M059J (cell line): ENCODE measurements around the gene WNT9B. TPM values are rescaled to one million over a fixed set of nuclear protein-coding genes. Genes with fewer than 3 reads are reported as not detected.

Source experiments
- DNase-seq: peaks from one replicate; pipeline ENCODE4 v3.0.0-alpha.2; 2012; ENCODE audit warnings: low read depth
- total RNA-seq: library from RNA; depleted of rRNA; stranded (reverse); fragments of >200 nt; shearing (Covaris generic); gene quantifications from 2 replicates; pipeline ENCODE4 v1.2.3, GENCODE V29; 2014

Gene WNT9B
- total RNA-seq, 1 experiment from 2014 or later = not detected

DNA sequence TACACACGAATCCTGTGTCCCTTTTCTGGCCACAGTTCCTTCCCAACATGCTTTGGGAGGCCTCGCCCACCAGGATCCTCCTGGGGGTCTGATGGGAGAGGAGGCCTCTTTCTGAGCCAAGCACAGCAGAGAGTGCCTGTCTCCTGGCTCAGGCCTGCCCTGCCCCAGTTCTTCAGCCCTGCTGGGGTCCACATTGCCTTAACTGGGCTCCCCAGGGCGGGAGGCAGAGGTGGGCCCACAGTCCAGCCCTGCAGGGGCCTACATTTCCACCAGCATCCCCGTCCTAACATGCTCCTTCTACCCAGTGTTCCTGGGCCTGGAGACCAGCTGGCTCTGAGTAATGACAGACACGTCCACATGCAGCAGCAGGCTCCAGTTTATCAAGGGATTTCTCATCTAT lies 29.6 kb downstream of the WNT9B start:
- no peak for DNase-seq

DNA sequence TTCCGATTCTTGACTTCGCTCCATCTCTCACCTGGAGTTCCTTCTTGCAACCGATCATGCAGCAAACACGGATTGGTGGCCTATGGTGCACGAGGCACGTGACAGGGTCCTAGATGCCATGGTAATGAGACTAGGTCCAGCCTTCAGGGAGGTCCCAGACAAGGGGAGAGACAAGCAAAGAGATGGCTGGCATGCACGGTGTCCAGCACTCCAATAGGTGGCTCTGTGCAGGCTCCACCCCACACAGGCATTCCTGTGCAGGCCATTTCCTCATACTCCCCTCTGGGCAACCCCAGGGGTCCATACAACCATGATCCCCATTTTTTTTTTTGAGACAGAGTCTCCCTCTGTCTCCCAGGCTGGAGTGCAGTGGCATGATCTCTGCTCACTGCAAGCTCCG lies 31.3 kb downstream of the WNT9B start:
- DNase-seq = no peak

DNA sequence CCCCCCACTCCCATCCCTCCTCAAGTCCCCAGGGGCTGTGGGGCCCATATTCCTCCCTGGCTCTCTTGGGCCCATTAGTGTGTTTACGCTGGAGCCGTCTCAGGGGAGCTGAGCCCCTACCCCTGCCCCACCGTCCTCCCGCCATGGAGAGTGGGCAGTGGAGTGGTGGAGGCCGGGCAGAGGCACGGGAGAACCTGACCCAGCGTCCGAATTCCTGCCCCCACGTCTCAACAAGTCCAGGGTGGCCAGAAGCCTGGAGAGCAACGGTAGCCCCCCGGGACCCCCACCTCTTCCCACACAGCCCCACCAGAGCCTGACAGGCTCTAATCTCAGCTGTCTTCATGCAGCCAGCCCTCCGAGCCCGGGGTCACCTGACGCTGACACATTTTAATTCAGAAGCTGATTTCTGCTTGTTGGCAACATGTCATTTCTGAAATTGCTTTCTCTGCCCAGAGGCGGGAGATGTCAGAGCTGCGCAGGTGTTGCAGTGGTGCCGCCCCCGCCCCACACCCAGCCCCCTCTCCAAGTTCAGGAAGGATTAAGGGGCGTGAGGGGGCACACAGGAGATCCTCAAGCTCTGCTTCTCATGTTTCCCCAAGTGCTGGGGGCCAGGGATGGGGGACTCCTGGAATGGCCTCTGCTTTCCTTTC lies 32.6 kb downstream of the WNT9B start:
- no peak for DNase-seq

DNA sequence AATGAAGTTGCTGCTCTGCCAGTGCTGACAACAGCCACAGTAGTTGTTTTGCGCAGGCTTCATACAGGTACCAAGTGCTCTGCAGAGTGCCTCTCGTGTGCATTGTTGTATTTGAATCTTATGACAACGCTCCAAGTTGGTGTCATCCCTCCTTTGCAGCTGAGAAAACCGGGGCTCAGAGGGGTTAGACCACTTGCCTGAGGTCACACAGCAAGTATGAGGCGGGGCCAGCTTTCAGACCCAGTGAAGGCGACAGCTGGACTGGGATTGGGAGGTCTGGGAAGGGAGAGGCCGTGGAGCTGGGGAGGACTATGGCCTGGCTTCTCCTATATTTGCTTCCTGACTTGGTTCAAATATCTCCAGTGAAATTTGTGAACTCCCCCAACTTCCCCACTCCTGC lies 33.2 kb downstream of the WNT9B start:
- DNase-seq = no peak

DNA sequence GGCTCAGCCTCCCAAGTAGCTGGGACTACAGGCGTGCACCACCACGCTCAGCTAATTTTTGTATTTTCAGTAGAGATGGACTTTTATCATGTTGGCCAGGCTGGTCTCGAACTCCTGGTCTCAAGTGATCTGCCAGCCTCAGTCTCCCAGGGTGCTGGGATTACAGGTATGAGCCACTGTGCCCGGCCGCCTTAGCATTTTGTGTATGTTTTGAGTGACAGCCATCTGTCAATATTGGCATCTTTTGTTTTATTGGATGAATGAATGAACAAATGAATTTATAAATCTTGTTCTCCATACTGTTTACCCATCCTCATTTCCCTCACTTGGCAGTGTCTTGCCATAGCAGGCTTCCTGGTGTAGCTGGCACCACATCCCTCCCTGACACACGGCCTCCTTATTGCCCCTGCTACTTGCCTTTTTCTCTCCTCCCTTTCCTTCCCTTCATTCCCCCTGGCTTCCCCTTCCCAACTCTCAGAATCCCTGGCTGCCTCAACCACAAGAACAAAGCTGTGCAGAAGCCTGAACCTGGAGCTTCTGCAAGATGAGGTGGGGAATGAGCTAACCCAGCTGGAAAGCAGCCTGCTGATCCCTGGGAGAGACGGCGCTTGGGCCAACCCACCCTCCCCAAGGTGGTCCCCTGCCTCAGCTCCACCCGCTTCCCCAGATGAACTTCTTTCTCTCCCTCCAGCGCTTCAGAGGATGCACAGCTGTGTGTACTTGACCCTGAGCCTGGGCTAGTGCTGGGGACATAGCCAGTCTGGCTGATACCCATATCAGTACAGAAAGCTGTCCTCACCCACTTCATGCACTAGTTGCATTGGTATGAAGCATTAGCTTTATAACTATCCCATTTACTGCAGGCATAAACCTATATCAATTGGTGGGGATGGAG lies 34.3 kb downstream of the WNT9B start:
- DNase-seq = no peak

DNA sequence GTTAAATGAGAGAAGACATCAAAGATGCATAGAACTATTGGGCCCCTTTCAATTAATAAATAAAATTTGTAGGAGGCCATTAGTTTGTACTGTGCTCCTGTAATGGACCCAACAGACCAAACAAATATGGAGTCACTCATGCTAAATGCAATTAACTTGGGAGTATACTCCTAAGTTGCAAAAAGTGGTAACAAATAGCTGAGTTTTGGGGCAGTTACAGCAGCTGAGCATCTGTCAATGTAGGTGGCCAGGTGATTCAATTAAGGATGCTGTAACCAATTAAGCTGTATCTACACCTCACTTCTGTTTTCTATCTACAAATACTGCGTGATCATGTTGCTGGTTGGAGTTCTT lies 34.9 kb downstream of the WNT9B start:
- no peak for DNase-seq

DNA sequence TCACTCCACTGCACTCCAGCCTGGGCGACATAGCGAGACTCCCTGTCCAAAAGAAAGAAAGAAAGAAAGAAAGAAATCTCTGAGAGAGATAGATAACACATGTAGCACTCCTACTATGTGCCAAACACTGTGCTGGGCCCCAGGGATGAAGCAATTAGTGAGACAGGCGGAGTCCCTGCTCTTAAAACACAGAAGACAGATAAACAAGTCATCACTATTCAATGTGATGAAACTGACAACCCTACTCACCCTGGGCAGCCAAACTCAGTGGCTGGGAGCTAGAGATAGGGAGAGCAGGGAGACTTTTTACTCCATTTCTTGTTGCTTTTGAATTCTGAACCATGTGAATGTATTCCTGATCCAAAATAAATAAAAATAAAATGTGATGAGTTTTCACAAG lies 36.3 kb downstream of the WNT9B start:
- no peak for DNase-seq

DNA sequence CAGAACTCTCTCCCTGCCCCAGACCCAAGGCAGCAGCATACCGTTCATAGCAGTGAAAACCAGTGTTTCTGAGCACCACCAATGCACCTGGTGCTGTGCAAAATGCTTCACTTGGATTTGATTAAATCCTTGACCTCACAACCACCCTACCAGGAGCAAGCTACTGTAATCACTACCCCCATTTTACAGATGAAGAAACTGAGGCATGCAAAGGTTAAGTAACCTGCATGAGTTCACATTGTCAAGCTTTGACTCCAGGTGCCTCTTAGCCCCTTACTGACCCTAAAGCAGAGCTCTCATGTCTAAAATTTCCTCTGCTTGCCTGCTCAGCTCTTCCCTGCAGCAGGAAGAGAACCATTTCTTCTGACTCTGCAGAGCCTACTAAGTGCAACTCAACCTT lies 37.3 kb downstream of the WNT9B start:
- DNase-seq = no peak

DNA sequence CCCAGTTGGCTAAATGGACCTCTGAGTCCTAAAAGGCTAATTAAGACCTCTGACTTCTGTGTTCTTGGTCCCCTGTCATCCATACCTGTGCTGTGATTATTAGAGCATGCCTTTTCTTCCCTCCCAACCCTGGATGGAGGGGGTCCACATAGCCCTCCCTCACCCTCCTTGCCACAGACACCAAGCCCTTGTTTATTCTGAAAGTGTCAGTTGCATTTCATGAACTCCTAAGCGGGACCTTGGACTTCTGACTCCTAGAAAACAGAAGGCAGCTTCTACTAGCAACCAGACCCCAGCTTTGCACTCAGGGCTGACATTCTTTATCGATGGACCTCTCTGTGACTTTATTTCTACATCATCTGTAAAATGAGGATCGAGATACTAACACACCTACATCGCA lies 38.1 kb downstream of the WNT9B start:
- DNase-seq = no peak

DNA sequence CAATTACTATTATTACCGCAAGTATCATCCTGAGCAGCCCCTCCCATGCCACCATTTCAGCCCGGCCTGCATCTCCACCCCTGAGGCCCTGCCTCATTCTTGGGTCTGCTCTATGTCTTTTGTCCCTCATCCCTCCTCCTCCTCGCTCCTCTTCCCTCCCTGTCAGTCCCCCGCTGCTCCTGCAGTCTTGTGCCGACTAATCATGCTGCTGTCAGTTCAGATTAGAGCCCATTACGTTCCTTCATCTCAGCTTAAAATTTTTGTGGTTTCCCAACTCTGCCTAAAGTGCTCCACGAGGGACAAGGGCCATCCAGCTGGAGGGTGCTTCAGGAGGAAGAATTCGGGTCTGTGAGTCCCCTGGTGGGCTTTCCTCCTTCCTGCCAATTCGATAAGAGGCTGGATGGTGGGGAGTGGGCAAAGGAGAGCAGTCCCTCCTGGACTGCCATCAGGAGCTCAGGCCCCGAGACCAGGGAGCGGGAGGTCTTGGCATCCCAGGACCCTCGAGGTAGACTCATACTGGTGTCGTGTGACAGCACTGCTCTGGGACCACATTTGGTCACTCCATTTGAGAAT lies 38.7 kb downstream of the WNT9B start:
- no peak for DNase-seq

DNA sequence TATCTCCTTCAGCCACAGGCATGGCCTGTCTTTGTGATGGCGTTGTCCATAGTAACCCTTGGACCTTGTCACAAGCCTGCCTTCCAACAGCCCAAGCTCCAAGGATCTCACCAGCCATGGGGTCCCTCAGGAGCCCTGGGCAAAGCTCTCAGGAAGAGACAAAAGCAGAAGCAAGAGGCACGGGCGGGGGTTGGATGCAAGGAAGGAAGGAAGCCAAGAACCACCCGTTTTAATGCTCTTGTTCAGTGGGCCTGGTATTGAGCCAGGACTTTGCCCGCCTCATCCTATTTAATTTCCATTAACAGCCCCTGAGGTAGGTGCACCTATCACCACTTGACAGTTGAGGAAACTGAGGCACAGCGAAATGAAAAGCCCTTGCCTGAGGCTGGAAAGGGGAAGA lies 39.3 kb downstream of the WNT9B start:
- no peak for DNase-seq

DNA sequence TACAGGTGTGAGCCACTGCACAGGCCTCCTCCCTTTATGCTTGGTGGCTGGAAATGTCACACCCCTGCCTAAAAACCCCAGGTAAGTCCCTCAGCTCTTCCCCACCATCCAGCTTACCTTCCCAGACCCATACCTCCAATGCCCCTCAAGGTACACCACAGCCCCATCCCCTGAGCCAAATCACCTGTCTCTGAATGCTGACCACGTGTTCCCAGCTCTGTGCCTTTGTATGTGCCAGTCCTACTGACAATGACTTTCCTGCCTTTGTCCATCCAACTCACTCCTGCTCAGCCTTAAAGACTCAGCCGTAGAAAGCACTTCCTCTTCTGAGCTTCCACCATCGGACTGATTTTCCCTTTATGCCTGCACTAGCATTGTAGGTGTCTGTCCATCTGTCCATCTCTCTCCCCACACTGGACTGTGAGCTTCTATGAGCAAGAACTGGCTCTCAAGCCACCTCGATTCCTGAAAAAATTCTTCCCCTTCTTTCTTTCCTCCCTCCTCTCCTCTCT lies 40.9 kb downstream of the WNT9B start:
- DNase-seq = no peak

DNA sequence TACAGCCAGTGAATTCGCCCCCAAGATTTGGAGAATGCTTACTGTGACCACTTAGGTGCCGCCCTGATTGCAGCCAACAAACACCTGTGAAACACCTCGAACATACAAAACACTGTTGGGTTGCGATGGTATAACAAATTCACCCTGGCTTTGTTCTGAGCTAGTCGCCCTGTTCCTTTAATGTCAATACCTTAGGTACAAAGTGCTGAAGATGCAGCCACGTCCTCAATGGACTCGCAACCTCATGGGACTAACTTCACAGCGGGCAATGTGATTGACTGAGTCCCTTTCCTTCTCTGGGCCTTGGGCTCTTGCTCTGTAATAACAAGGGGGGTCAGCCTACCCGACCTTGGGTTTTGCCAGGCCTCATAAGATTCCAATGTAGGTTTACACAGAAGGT lies 42.6 kb downstream of the WNT9B start:
- DNase-seq = no peak

DNA sequence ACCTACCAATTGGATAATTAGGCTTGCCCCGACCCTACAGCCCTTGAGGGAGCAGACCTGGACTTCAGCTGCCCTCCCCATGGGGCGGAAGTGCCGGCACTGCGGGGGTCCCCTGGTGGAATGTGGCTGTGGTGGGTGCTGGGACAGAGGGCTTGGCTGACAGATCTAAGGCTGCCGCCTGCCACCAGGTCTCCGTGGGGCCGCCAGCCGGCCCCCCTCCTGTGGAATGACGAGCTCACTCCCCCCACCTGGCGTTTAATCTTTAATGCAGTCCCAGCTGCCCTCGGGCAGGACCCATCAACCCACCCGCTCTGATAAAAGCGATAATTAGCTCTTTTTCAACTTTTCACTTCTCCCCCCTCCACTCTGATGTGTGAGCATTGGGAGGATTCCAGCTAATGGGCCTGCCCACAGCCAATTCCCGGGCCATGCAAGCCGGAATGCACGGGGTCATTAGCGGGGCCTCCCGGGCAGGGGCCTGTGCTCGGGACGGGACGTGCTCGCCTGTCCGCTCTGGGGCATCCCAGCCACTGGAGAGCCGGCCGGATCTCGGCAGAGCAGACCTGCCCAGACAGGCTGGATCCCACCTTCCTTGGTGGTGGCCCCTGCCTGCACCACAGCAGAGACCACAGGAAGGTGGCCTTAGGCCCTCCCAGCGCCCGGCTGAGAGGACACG lies 43.2 kb downstream of the WNT9B start:
- DNase-seq = no peak

DNA sequence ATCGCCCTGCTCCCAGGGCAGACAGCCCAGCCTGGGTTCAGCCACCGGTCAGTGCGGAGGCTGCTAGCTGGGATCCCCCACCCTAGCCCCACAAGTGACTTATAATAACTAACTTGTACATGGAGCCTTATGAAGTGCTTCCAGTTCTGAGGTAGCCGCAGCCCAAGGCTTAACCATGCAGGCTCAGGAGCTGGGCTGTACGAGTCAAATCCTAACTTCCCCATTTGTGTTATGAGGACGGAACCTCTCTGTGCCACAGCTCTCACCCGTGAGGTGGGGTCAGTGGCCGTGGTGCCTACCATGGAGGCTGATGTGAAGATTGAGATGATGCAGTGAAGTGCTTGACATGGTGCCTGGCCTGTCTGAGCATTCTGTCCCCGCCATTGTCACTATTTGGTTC lies 43.8 kb downstream of the WNT9B start:
- no peak for DNase-seq

DNA sequence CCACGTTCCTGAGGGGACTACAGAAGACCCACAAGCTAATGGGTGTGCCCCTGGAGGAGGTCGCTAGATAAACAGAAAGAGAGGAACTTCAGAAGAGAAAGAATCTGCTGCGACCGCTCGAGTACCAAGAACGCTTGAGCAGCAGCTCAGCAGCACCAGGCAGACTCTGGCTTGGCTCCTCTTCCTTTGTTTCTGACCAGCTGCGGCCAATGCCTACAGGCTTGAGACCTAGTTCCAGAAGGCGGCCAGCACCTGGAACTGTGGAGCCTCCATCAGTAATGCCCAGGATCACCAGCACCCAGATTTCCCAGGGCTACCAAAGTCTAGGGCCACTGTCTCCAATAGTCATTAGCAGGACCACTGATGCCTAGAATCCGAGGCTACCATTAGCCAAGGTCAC lies 45.6 kb downstream of the WNT9B start:
- no peak for DNase-seq

DNA sequence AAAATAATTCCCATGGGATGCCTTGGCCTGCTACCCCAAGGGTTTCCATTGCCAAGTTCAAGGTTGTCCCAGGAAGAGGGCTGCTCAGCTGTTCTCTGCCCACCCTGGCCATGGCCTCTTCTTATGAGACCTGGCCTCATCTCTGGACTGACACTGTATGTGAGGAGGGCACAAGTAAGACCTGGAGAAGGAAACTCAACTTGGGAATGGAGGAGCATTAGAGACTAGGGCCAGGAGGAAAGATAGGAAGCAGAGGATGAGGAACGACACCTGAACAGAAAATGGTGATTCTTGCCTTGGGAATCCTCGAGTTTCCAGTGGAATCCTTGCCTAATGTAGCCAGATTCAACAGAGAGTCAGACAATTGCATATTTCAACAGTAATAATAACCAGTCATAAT lies 47.0 kb downstream of the WNT9B start:
- DNase-seq = no peak

DNA sequence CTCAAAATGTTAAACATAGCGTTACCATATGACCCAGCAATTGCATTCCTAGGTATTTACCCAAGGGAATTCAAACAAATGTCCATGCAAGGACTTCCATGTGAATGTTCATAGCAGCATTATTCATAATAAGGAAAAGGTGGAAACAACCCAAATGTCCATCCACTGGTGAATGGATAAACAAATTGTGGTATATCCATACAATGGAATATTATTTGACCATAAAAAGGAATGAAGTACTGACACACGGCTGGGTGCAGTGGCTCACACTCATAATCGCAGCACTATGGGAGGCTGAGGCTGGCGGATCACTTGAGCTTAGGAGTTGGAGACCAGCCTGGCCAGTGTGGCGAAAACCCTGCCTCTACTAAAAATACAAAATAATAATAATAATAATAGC lies 47.5 kb downstream of the WNT9B start:
- no peak for DNase-seq

DNA sequence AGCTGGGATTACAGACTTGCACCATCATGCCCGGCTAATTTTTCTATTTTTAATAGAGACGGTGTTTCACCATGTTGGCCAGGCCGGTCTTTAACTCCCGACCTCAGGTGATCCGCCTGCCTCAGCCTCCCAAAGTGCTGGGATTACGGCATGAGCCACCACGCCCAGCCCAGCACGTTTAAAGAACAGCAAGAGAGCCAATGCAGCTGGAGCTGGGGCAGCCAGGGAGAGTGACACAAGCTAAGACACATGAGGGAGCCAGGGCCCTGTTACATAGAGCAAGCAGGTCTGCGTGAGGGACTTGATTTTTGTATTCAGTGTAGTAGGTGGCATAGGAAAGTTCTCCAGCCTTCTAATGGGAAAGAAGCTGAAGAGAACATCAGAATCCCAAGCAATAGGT lies 49.9 kb downstream of the WNT9B start:
- no peak for DNase-seq

DNA sequence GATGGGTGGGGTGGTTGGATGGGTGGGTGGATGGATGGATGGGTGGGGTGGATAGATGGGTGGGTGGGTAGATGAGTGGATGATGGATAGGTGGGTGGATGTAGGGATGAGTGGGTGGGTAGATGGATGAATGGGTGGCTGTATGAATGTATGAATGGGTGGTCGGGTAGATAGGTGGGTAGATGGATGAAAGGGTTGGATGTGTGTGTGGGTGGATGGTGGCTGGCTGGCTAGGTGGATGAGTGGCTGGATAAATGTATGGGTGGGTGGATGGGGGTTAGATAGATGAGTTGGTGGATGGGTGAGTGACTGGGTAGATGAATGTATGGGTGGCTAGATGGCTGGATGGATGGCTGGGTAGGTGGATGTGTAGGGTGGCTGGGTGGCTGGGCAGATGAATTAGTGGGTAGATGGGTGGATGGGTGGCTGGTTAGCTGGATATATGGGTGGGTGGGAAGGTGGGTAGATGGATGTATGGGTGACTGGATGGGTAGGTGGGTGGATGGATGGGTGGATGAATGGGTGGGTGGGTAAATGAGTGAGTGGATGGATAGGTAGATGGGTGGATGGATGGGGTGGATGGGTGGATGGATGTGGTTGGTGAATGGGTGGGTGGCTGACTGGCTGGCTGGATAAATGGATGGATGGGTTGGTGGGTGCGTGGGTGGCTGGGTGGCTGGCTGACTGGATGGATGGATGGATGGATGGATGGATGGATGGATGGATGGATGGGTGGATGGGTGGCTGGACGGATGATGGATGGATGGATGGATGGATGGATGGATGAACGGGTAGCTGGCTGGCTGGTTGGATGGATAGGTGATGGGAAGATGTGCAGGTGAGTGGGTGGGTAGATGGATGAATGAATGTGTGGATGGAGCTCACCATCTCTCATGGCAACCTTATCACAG lies 52.6 kb downstream of the WNT9B start:
- no peak for DNase-seq

DNA sequence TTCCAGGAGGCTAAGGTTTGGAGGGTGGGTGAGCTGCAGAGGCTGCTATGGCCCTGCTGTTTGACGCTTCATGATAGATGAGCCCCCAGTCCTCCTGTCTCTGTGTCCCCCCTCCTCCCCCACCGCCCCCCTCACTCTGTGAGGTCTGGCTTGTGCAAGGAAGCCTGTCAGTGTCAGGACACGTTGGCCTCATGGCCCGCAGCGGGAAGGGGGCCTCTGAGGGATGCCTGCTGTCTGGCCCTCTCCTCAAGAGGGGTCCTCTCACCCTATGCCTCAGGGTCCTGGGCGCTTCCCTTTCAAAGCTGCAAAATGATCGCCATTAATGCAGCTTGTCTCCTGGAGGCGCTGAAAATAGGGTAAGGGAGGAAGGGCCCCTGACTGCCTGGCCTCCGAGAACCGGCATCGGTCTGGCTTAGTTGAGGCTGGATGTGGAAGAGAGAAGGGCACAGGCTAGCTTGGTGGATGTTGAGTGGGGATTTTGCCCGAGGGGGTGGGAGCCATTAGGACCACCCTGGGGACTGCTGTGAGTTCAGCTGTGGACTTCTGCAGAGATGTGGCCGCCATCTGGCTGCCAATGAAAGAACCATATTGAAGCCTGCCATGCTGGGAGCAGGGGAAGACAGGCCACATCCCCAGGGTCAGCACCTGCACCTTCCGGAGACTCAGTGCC lies 56.8 kb downstream of the WNT9B start:
- DNase-seq = no peak
